Measurements from ENCODE around the gene RIMKLB.

DNA sequence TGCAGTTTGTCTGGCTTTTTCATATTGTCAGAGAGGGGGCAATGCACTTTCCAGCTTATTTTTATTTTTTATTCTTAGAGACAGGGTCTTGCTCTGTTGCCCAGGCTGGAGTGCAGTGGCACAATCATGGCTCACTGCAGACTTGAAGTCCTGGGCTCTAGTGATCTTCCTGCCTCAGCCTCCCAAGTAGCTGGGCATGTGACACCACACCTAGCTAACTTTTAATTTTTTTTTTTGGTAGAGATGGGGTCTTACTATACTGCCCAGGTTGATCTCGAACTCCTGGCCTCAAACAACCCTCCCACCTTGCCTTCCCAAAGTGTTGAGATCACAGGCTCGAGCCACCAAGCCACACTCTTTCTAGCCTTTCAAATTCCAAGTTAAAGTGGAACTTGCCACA is 120.7 kb downstream of the RIMKLB start:
- TF ChIP-seq, protein P1, sequence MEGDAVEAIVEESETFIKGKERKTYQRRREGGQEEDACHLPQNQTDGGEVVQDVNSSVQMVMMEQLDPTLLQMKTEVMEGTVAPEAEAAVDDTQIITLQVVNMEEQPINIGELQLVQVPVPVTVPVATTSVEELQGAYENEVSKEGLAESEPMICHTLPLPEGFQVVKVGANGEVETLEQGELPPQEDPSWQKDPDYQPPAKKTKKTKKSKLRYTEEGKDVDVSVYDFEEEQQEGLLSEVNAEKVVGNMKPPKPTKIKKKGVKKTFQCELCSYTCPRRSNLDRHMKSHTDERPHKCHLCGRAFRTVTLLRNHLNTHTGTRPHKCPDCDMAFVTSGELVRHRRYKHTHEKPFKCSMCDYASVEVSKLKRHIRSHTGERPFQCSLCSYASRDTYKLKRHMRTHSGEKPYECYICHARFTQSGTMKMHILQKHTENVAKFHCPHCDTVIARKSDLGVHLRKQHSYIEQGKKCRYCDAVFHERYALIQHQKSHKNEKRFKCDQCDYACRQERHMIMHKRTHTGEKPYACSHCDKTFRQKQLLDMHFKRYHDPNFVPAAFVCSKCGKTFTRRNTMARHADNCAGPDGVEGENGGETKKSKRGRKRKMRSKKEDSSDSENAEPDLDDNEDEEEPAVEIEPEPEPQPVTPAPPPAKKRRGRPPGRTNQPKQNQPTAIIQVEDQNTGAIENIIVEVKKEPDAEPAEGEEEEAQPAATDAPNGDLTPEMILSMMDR (IDR thresholded peaks at IDR 0.05 in 2 of 3, conservative IDR thresholded peaks at IDR 0.05 in 1 of 3; ENCODE audit: borderline replicate concordance in 1 of 3, insufficient read depth in 1 of 3, low read depth in 2 of 3, low read length in 2 of 3): no peak
- TF ChIP-seq POLR2AphosphoS5 (IDR thresholded peaks at IDR 0.05; ENCODE audit: low read depth, low read length): no peak
- no peak for TF ChIP-seq POLR2A (IDR thresholded peaks at IDR 0.05; ENCODE audit: borderline replicate concordance, extremely low read depth, insufficient read depth, insufficient read length)

Data from HCT116 (cell line).